Gastroesophageal sphincter (tissue), 3 donors: ENCODE data around the gene RRP7A.

Experiments used
- CTCF ChIP-seq, 4 experiments: fragments of 200-600 bp in 2 of 4; fragments of 450-650 bp in 2 of 4; sonication (generic) in 1 of 4; IDR thresholded peaks; one replicate each; pipeline ENCODE4 v1.5.1; 2017 to 2019; ENCODE audit warnings: antibody characterized with exemption in 4 of 4, mild to moderate bottlenecking in 2 of 4, moderate library complexity in 2 of 4
- EP300 ChIP-seq: sonication (generic); formaldehyde crosslinking; IDR thresholded peaks from one replicate; pipeline ENCODE4 v1.6.1; 2017; ENCODE audit warnings: antibody characterized with exemption, mild to moderate bottlenecking
- POLR2A ChIP-seq, 2 donors: fragments of 450-650 bp; IDR thresholded peaks; one replicate each; pipeline ENCODE4 v1.6.1; 2017; ENCODE audit warnings: antibody characterized with exemption in 2 of 2, mild to moderate bottlenecking in 2 of 2, moderate library complexity in 1 of 2
- POLR2AphosphoS5 ChIP-seq: sonication (generic); formaldehyde crosslinking; IDR thresholded peaks from one replicate; pipeline ENCODE4 v1.6.1; 2017; ENCODE audit warnings: antibody characterized with exemption

DNA sequence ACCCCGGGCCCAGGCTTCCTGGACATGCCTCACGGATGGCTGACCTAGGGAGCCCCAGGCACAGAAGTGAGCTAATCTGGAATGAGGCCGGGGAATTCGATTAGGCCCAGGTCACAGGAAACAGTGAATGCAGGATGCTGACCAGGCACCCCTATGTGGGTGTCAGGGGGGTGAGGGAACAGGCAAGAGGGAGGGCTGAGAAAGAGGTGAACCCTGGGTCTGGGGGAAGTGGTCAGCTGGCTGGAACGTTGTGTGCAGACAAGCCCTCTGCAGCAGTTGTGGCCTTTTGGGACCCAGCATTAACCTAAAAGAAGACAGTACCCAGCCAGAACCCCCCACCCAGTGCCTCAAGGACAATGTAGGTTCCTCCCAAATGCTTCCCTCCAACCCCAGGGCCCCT, 42.3 kb upstream of the RRP7A start:
- no peak for TF ChIP-seq POLR2A (IDR thresholded peaks at IDR 0.05)
- TF ChIP-seq EP300, result no peak
- TF ChIP-seq POLR2AphosphoS5, result no peak
- no peak for TF ChIP-seq CTCF (IDR thresholded peaks at IDR 0.05)
